Medulla oblongata (tissue), 1 donor: ENCODE results near the gene C7orf57.
"Not testable (repeated sequence)": the region's sequence is repeated elsewhere in the genome, so short reads cannot be mapped to it uniquely, and the experiment has no call there.

Source experiments
- DNase-seq: peaks from one replicate; pipeline ENCODE4 v3.0.0-alpha.2; 2015; ENCODE audit errors: extremely low spot score

Gene C7orf57

GRCh38 chr7:48035967-48036478, 680 bp downstream of the C7orf57 start:
- no peak for DNase-seq

GRCh38 chr7:48038815-48039506, 3.6 kb downstream of the C7orf57 start:
- DNase-seq, result no peak

- DNase-seq, result no peak
These were observed 5.8 kb downstream of the C7orf57 start for GRCh38 chr7:48040944-48041652.

GRCh38 chr7:48041653-48041970, 6.3 kb downstream of the C7orf57 start:
- DNase-seq, result no peak

- no peak for DNase-seq
These were observed 6.9 kb downstream of the C7orf57 start for GRCh38 chr7:48042216-48042615.

GRCh38 chr7:48042636-48043035, 7.3 kb downstream of the C7orf57 start:
- no peak for DNase-seq

- DNase-seq, result no peak
These were observed 9.9 kb downstream of the C7orf57 start for GRCh38 chr7:48045195-48045765.

- DNase-seq, result no peak
These were observed 11.1 kb downstream of the C7orf57 start for GRCh38 chr7:48046458-48046857.

GRCh38 chr7:48048113-48048512, 12.8 kb downstream of the C7orf57 start:
- no peak for DNase-seq

- no peak for DNase-seq
These were observed 14.5 kb downstream of the C7orf57 start for GRCh38 chr7:48049850-48050249.

- DNase-seq, result no peak
These were observed 17.4 kb downstream of the C7orf57 start for GRCh38 chr7:48052748-48053147.

GRCh38 chr7:48053736-48054135, 18.4 kb downstream of the C7orf57 start:
- DNase-seq, result no peak

- no peak for DNase-seq
These were observed 23.6 kb downstream of the C7orf57 start for GRCh38 chr7:48058990-48059389.

- no peak for DNase-seq
These were observed 24.4 kb downstream of the C7orf57 start for GRCh38 chr7:48059706-48060105.

GRCh38 chr7:48063985-48064384, 28.6 kb downstream of the C7orf57 start:
- DNase-seq, result no peak

GRCh38 chr7:48067475-48067874, 32.1 kb downstream of the C7orf57 start:
- no peak for DNase-seq

GRCh38 chr7:48074204-48074654, 38.9 kb downstream of the C7orf57 start:
- no peak for DNase-seq

- DNase-seq, result no peak
These were observed 42.1 kb downstream of the C7orf57 start for GRCh38 chr7:48077423-48077822.

- no peak for DNase-seq
These were observed 43.1 kb downstream of the C7orf57 start for GRCh38 chr7:48078470-48078869.

- DNase-seq, result not testable (repeated sequence)
These were observed 47.0 kb downstream of the C7orf57 start for GRCh38 chr7:48082378-48082777.

- no peak for DNase-seq
These were observed 47.9 kb downstream of the C7orf57 start for GRCh38 chr7:48083114-48083830.

GRCh38 chr7:48084727-48085432, 49.5 kb downstream of the C7orf57 start:
- DNase-seq, result no peak
